GM23338 (cell line): ENCODE results near the gene AASDH. TPM values are rescaled to one million over a fixed set of nuclear protein-coding genes. Genes with fewer than 3 reads are reported as not detected.

Experiments used
- ATAC-seq: fragments of 200-7000 bp; cut with Tn5 transposase; 3 replicates; pipeline ENCODE4 v1.9.1; 2020
- DNase-seq: peaks from one replicate; pipeline ENCODE4 v3.0.0-alpha.2; 2015; ENCODE audit warnings: low spot score
- H2AFZ ChIP-seq: fragments of 200-600 bp; sonication (generic); 2 replicates; pipeline ENCODE4 v1.8.0; 2016; ENCODE audit warnings: antibody characterized with exemption, mild to moderate bottlenecking, moderate library complexity
- H3F3A ChIP-seq: fragments of 200-600 bp; sonication (generic); replicated peaks from 2 replicates; pipeline ENCODE4 v1.8.0; 2017; ENCODE audit warnings: antibody characterized with exemption, mixed run types, low read depth
- H3K27ac ChIP-seq: fragments of 200-600 bp; sonication (generic); 2 replicates; pipeline ENCODE4 v1.6.1; 2016; ENCODE audit warnings: low read depth
- H3K27me3 ChIP-seq: fragments of 200-600 bp; sonication (generic); 2 replicates; pipeline ENCODE4 v1.8.0; 2016; ENCODE audit warnings: mild to moderate bottlenecking, mixed run types, moderate library complexity; ENCODE audit not compliant: insufficient read depth
- H3K36me3 ChIP-seq: fragments of 200-600 bp; sonication (generic); 2 replicates; pipeline ENCODE4 v1.8.0; 2016; ENCODE audit warnings: mild to moderate bottlenecking; ENCODE audit not compliant: insufficient read depth
- H3K4me1 ChIP-seq: fragments of 200-600 bp; sonication (generic); 2 replicates; pipeline ENCODE4 v1.8.0; 2016; ENCODE audit warnings: mild to moderate bottlenecking, moderate library complexity; ENCODE audit not compliant: insufficient read depth
- H3K4me2 ChIP-seq: fragments of 200-600 bp; sonication (generic); 2 replicates; pipeline ENCODE4 v1.7.1; 2017; ENCODE audit warnings: mixed run types
- H3K4me3 ChIP-seq: fragments of 200-600 bp; sonication (generic); 2 replicates; pipeline ENCODE4 v1.6.1; 2016; ENCODE audit warnings: mixed run types
- H3K79me2 ChIP-seq: fragments of 200-600 bp; sonication (generic); replicated peaks from 2 replicates; pipeline ENCODE4 v1.8.0; 2017; ENCODE audit warnings: mild to moderate bottlenecking; ENCODE audit not compliant: insufficient read depth
- H3K9me2 ChIP-seq: fragments of 200-600 bp; sonication (generic); 2 replicates; pipeline ENCODE4 v1.8.0; 2017; ENCODE audit not compliant: insufficient read depth
- H4K20me1 ChIP-seq: fragments of 200-600 bp; sonication (generic); replicated peaks from 2 replicates; pipeline ENCODE4 v1.8.0; 2017; ENCODE audit warnings: mild to moderate bottlenecking; ENCODE audit not compliant: insufficient read depth
- H3K27ac Mint-ChIP-seq: 2 replicates; pipeline ENCODE4 v1.8.0; 2020; ENCODE audit warnings: inconsistent platforms, mild to moderate bottlenecking, moderate library complexity, mixed read lengths
- H3K27me3 Mint-ChIP-seq: 3 replicates; pipeline ENCODE4 v1.8.0; 2022; ENCODE audit warnings: low read depth, mild to moderate bottlenecking, moderate library complexity, mixed read lengths, inconsistent platforms; ENCODE audit not compliant: insufficient read depth, poor library complexity
- H3K36me3 Mint-ChIP-seq: 3 replicates; pipeline ENCODE4 v1.8.0; 2021; ENCODE audit warnings: low read depth, mild to moderate bottlenecking, inconsistent platforms, moderate library complexity, mixed read lengths
- H3K4me1 Mint-ChIP-seq: 3 replicates; pipeline ENCODE4 v1.8.0; 2020; ENCODE audit warnings: mild to moderate bottlenecking, inconsistent platforms, mixed read lengths
- H3K4me3 Mint-ChIP-seq: 3 replicates; pipeline ENCODE4 v1.8.0; 2021; ENCODE audit warnings: moderate library complexity, mild to moderate bottlenecking, inconsistent platforms, mixed read lengths
- H3K9me3 Mint-ChIP-seq: 3 replicates; pipeline ENCODE4 v1.8.0; 2020; ENCODE audit warnings: moderate library complexity, mild to moderate bottlenecking, inconsistent platforms, mixed read lengths
- CREB1 ChIP-seq: fragments of 250-450 bp; sonication (Bioruptor Pico); IDR thresholded peaks from 2 replicates; pipeline ENCODE4 v1.5.0; 2020; ENCODE audit warnings: low read depth, mild to moderate bottlenecking, moderate library complexity
- CTCF ChIP-seq, 2 experiments: fragments of 200-600 bp in 1 of 2; sonication (generic) in 1 of 2; conservative IDR thresholded peaks; 2 replicates each; pipeline versions ENCODE4 v1.5.1 to v1.6.1; 2016 to 2017; ENCODE audit warnings: antibody characterized with exemption in 2 of 2, low read depth in 2 of 2, mild to moderate bottlenecking in 2 of 2, moderate library complexity in 1 of 2
- ETS1 ChIP-seq: IDR thresholded peaks from 2 replicates; pipeline ENCODE4 v1.6.1; 2016; ENCODE audit warnings: antibody characterized with exemption
- EZH2 ChIP-seq: fragments of 200-600 bp; sonication (generic); IDR thresholded peaks from one replicate; pipeline ENCODE4 v1.8.0; 2017; ENCODE audit warnings: antibody characterized with exemption, mild to moderate bottlenecking, low read depth; ENCODE audit not compliant: unreplicated experiment
- EZH2phosphoT487 ChIP-seq: fragments of 200-600 bp; sonication (generic); IDR thresholded peaks from one replicate; pipeline ENCODE4 v1.8.1; 2018; ENCODE audit warnings: antibody characterized with exemption; ENCODE audit not compliant: unreplicated experiment
- JUNB ChIP-seq: IDR thresholded peaks from one replicate; pipeline ENCODE4 v1.6.1; 2016; ENCODE audit warnings: antibody characterized with exemption; ENCODE audit not compliant: unreplicated experiment
- NANOG ChIP-seq: IDR thresholded peaks from 2 replicates; pipeline ENCODE4 v1.6.1; 2016; ENCODE audit warnings: antibody characterized with exemption, borderline replicate concordance
- POLR2AphosphoS5 ChIP-seq: IDR thresholded peaks from 2 replicates; pipeline ENCODE4 v1.6.1; 2016; ENCODE audit warnings: antibody characterized with exemption, low read depth
- REST ChIP-seq: IDR thresholded peaks from one replicate; pipeline ENCODE4 v1.6.1; 2018; ENCODE audit warnings: antibody characterized with exemption; ENCODE audit not compliant: unreplicated experiment
- STAT1 ChIP-seq: IDR thresholded peaks from one replicate; pipeline ENCODE4 v1.6.1; 2016; ENCODE audit warnings: antibody characterized with exemption; ENCODE audit not compliant: unreplicated experiment
- ZNF114 ChIP-seq: fragments of 250-450 bp; sonication (Bioruptor Pico); IDR thresholded peaks from 2 replicates; pipeline ENCODE4 v1.5.0; 2020; ENCODE audit warnings: mild to moderate bottlenecking, moderate library complexity
- ZNF331 ChIP-seq: fragments of 250-450 bp; sonication (Bioruptor Pico); IDR thresholded peaks from 2 replicates; pipeline ENCODE4 v1.5.0; 2020; ENCODE audit warnings: low read depth, mild to moderate bottlenecking, moderate library complexity
- ZNF462 ChIP-seq: fragments of 250-450 bp; sonication (Bioruptor Pico); IDR thresholded peaks from 2 replicates; pipeline ENCODE4 v1.5.0; 2020; ENCODE audit warnings: mild to moderate bottlenecking, moderate library complexity
- polyA plus RNA-seq: library from polyadenylated mRNA; unstranded; fragments of >200 nt; fragmentation: Nextera tagmentation; extraction: Ambion mirVana; gene quantifications from 2 replicates; pipeline ENCODE4 v1.2.1, GENCODE V29; 2016
- total RNA-seq: library from RNA; depleted of rRNA; stranded (reverse); fragments of >200 nt; shearing (Covaris generic); gene quantifications from 2 replicates; pipeline ENCODE4 v1.2.3, GENCODE V29; 2014

The AASDH gene
- total and polyA plus RNA-seq, 2 experiments from 2014 or later, result 12.2 to 35.6 TPM

GRCh38 chr4:56308384-56308783 lies 78.9 kb downstream of the AASDH start:
- H3K27ac ChIP-seq, result no peak overlapping the region
- H3K9me2 ChIP-seq, result peaks cover 6% of the 10 kb centered on the region; the same call in 1 of the 2 replicates
- no peak overlapping the region for H3K27ac Mint-ChIP-seq
- no peaks in the 10 kb centered on the region for H3K4me1 ChIP-seq
- ATAC-seq (no peak), DNase-seq (no peak)
- H3K4me3 ChIP-seq, result no peak overlapping the region
- H3K27me3 Mint-ChIP-seq, result peaks cover 8% of the 10 kb centered on the region
- no peak overlapping the region for H3K4me3 Mint-ChIP-seq
- no peaks in the 10 kb centered on the region for H3K27me3 ChIP-seq
- H3K9me3 Mint-ChIP-seq, result no peaks in the 10 kb centered on the region
- H4K20me1 ChIP-seq, result no peaks in the 10 kb centered on the region
- TF ChIP-seq ETS1 (no peak), STAT1 (no peak), REST (no peak), EZH2phosphoT487 (no peak), NANOG (no peak), ZNF114 (CRISPR knock-in tag) (no peak), CTCF (conservative IDR thresholded peaks at IDR 0.05; ENCODE audit: low read depth in 2 of 2) (no peak), EZH2 (no peak), CREB1 (no peak), ZNF462 (no peak), ZNF331 (CRISPR knock-in tag) (no peak), POLR2AphosphoS5 (no peak), JUNB (no peak)
- peaks cover 3% of the 10 kb centered on the region for H3K4me1 Mint-ChIP-seq
- H3K4me2 ChIP-seq, result no peak overlapping the region
- H3K79me2 ChIP-seq, result no peaks in the 10 kb centered on the region
- H3K36me3 ChIP-seq, result no peaks in the 10 kb centered on the region
- no peak overlapping the region for H2AFZ ChIP-seq
- peaks cover 6% of the 10 kb centered on the region; the same call in 1 of the 3 replicates for H3K36me3 Mint-ChIP-seq
- no peaks in the 10 kb centered on the region for H3F3A ChIP-seq
